CD14-positive monocyte (primary cell): ENCODE measurements around the gene CRTC2. TPM values are rescaled to one million over a fixed set of nuclear protein-coding genes. Genes with fewer than 3 reads are reported as not detected.

ENCODE experiments used
- DNase-seq, 3 donors: peaks; one replicate each; pipeline ENCODE4 v3.0.0-alpha.2; 2011 to 2022
- H2AFZ ChIP-seq: 2 replicates; pipeline ENCODE4 v1.6.0; 2012; ENCODE audit warnings: mild to moderate bottlenecking, low read depth, low read length, inconsistent platforms; ENCODE audit not compliant: insufficient read depth, poor library complexity, severe bottlenecking
- H3K27ac ChIP-seq, 2 donors: 1 replicate in 1 of 2; 2 replicates in 1 of 2; pipeline ENCODE4 v1.5.1; 2012 to 2013; ENCODE audit warnings: low read length in 2 of 2, control low read depth in 1 of 2, inconsistent platforms in 1 of 2, low read depth in 1 of 2, mild to moderate bottlenecking in 1 of 2
- H3K27me3 ChIP-seq, 2 donors: one replicate each; pipeline versions ENCODE4 v1.6.0 to v1.6.1; 2011 to 2013; ENCODE audit warnings: low read length in 2 of 2; ENCODE audit not compliant: control insufficient read depth in 2 of 2, insufficient read depth in 2 of 2
- H3K36me3 ChIP-seq, 2 donors: replicated peaks in 1 of 2; 1 replicate in 1 of 2; 2 replicates in 1 of 2; pipeline versions ENCODE4 v1.5.1 to v1.6.1; 2012 to 2013; ENCODE audit warnings: low read length in 2 of 2, control low read depth in 1 of 2, inconsistent platforms in 1 of 2, mild to moderate bottlenecking in 1 of 2; ENCODE audit not compliant: insufficient read depth in 2 of 2, control insufficient read depth in 1 of 2
- H3K4me1 ChIP-seq, 2 donors: 1 replicate in 1 of 2; 2 replicates in 1 of 2; pipeline versions ENCODE4 v1.5.1 to v1.6.1; 2012 to 2013; ENCODE audit warnings: low read length in 2 of 2, control low read depth in 1 of 2, inconsistent platforms in 1 of 2, mild to moderate bottlenecking in 1 of 2, moderate library complexity in 1 of 2; ENCODE audit not compliant: insufficient read depth in 2 of 2, control insufficient read depth in 1 of 2
- H3K4me2 ChIP-seq: replicated peaks from 2 replicates; pipeline ENCODE3; 2012; ENCODE audit warnings: low read length, moderate library complexity, mild to moderate bottlenecking; ENCODE audit not compliant: poor library complexity, severe bottlenecking; ENCODE audit errors: extremely low read depth
- H3K4me3 ChIP-seq, 3 experiments: fragments of 200-600 bp in 1 of 3; sonication (generic) in 1 of 3; replicated peaks in 1 of 3; 1 replicate in 2 of 3; 2 replicates in 1 of 3; pipeline ENCODE4 v1.5.1; 2011 to 2013; ENCODE audit warnings: low read length in 3 of 3, mild to moderate bottlenecking in 3 of 3, control low read depth in 2 of 3, low read depth in 2 of 3, inconsistent platforms in 1 of 3, moderate library complexity in 1 of 3
- H3K79me2 ChIP-seq: 2 replicates; pipeline ENCODE4 v1.6.0; 2012; ENCODE audit warnings: mild to moderate bottlenecking, control low read depth, inconsistent platforms, low read length, moderate library complexity; ENCODE audit not compliant: insufficient read depth
- H3K9ac ChIP-seq: 2 replicates; pipeline ENCODE4 v1.6.0; 2017; ENCODE audit warnings: low read length, mild to moderate bottlenecking; ENCODE audit not compliant: insufficient read depth, poor library complexity, severe bottlenecking
- H3K9me3 ChIP-seq, 2 donors: replicated peaks in 1 of 2; 1 replicate in 1 of 2; 2 replicates in 1 of 2; pipeline versions ENCODE4 v1.5.1 to v1.6.1; 2012 to 2013; ENCODE audit warnings: low read length in 2 of 2, control low read depth in 1 of 2; ENCODE audit not compliant: control insufficient read depth in 1 of 2, insufficient read depth in 1 of 2
- H4K20me1 ChIP-seq: 2 replicates; pipeline ENCODE4 v1.6.0; 2012; ENCODE audit warnings: mild to moderate bottlenecking, low read length, control low read depth, moderate library complexity; ENCODE audit not compliant: insufficient read depth
- H3K27ac Mint-ChIP-seq, 7 donors: one replicate each; pipeline ENCODE4 v1.8.0; 2020; ENCODE audit warnings: mild to moderate bottlenecking in 7 of 7, mixed read lengths in 7 of 7, moderate library complexity in 6 of 7, inconsistent platforms in 2 of 7
- H3K27me3 Mint-ChIP-seq, 3 donors: one replicate each; pipeline ENCODE4 v1.8.0; 2021 to 2022; ENCODE audit warnings: low read depth in 3 of 3, mild to moderate bottlenecking in 3 of 3, mixed read lengths in 3 of 3, moderate library complexity in 3 of 3, inconsistent platforms in 1 of 3
- H3K36me3 Mint-ChIP-seq, 2 donors: one replicate each; pipeline ENCODE4 v1.8.0; 2020; ENCODE audit warnings: mixed read lengths in 2 of 2, inconsistent platforms in 1 of 2, mild to moderate bottlenecking in 1 of 2
- H3K4me1 Mint-ChIP-seq: one replicate; pipeline ENCODE4 v1.8.0; 2020; ENCODE audit warnings: mild to moderate bottlenecking, mixed read lengths
- H3K4me3 Mint-ChIP-seq, 2 donors: one replicate each; pipeline ENCODE4 v1.8.0; 2020; ENCODE audit warnings: mild to moderate bottlenecking in 2 of 2, mixed read lengths in 2 of 2, moderate library complexity in 1 of 2
- H3K9me3 Mint-ChIP-seq, 7 donors: one replicate each; pipeline ENCODE4 v1.8.0; 2020 to 2022; ENCODE audit warnings: mixed read lengths in 7 of 7, mild to moderate bottlenecking in 6 of 7, moderate library complexity in 6 of 7, inconsistent platforms in 2 of 7
- CTCF ChIP-seq: fragments of 200-600 bp; IDR thresholded peaks from one replicate; pipeline ENCODE4 v1.8.0; 2022; ENCODE audit warnings: antibody characterized with exemption, mild to moderate bottlenecking
- WGBS: methylation state at CpG from one replicate; pipeline ENCODE4 v1.1.5; 2013; ENCODE audit warnings: missing lambda C conversion rate; ENCODE audit not compliant: insufficient coverage; 5-methylcytosine and 5-hydroxymethylcytosine counted together
- intact Hi-C, 2 donors: fragments of 100-400 bp; cut with micrococcal nuclease; formaldehyde crosslinking; loops; one replicate each; pipeline versions ENCODE4 v1.15.0 to v1.15.1; 2023
- polyA plus RNA-seq, 3 donors: library from polyadenylated mRNA; depleted of rRNA in 1 of 3; unstranded in 2 of 3; stranded (reverse) in 1 of 3; fragments of 300-500 nt in 2 of 3; fragments of >200 nt in 1 of 3; fragmentation: Illumina TruSeq in 2 of 3; gene quantifications; 1 replicate in 2 of 3; 2 replicates in 1 of 3; pipeline ENCODE4 v1.2.3, GENCODE V29; 2012 to 2021

CRTC2 gene
- polyA plus RNA-seq, 3 donors: 13.7 to 86.0 (median 21.2) TPM

- intact Hi-C loops: loop anchor here in 1 of 2 donors (10.0 kb wide), 1 partner anchor 63 kb away; no protein-coding TSS in a partner anchor
- no peak for DNase-seq
- Histone ChIP-seq H2AFZ (no peak overlapping the region), H3K9ac (no peak overlapping the region), H3K27ac (no peak overlapping the region), H3K36me3 (peaks cover 0 to 21% of the 10 kb centered on the region in 2 donors), H3K4me3 (no peak overlapping the region), H3K4me1 (no peaks in the 10 kb centered on the region), H3K4me2 (no peak overlapping the region), H3K79me2 (peaks cover 99% of the 10 kb centered on the region), H3K27me3 (no peaks in the 10 kb centered on the region), H4K20me1 (peaks cover 84% of the 10 kb centered on the region), H3K9me3 (no peaks in the 10 kb centered on the region)
- peaks cover 2% of the 10 kb centered on the region for H3K4me1 Mint-ChIP-seq
- no peaks in the 10 kb centered on the region for H3K9me3 Mint-ChIP-seq
- WGBS: 100% methylated on average over 1 of the region's 6 CpGs
- H3K4me3 Mint-ChIP-seq: no peak overlapping the region
- no peak for TF ChIP-seq CTCF
- H3K36me3 Mint-ChIP-seq: peaks cover 16 to 42% of the 10 kb centered on the region in 2 donors
- no peaks in the 10 kb centered on the region for H3K27me3 Mint-ChIP-seq
- peak overlapping the region in 2 of 7 donors; percentile 3 to 42 for H3K27ac Mint-ChIP-seq
Observed at GRCh38 chr1:153908071-153908470, 50.3 kb downstream of the CRTC2 start.

GRCh38 chr1:153907134-153907533, 51.3 kb downstream of the CRTC2 start:
- Histone ChIP-seq H2AFZ (no peak overlapping the region), H3K27ac (no peak overlapping the region), H3K4me3 (no peak overlapping the region), H3K79me2 (peaks cover 99% of the 10 kb centered on the region), H3K36me3 (peaks cover 3 to 29% of the 10 kb centered on the region in 2 donors), H3K27me3 (no peaks in the 10 kb centered on the region), H3K9ac (no peak overlapping the region), H3K4me2 (no peak overlapping the region), H3K4me1 (no peaks in the 10 kb centered on the region), H4K20me1 (peaks cover 84% of the 10 kb centered on the region), H3K9me3 (no peaks in the 10 kb centered on the region)
- Mint-ChIP-seq H3K4me3 (no peak overlapping the region), H3K36me3 (peaks cover 16 to 45% of the 10 kb centered on the region in 2 donors), H3K9me3 (no peaks in the 10 kb centered on the region), H3K27ac (peak overlapping the region in 1 of 7 donors; percentile 37), H3K27me3 (no peaks in the 10 kb centered on the region), H3K4me1 (peaks cover 2% of the 10 kb centered on the region)
- TF ChIP-seq CTCF: no peak
- WGBS: 100% methylated on average over 2 of the region's 6 CpGs
- intact Hi-C loops: loop anchor here in 1 of 2 donors (10.0 kb wide), 1 partner anchor 62 kb away; no protein-coding TSS in a partner anchor
- no peak for DNase-seq
